Measurements from ENCODE around the gene PLEKHA1. TPM values are rescaled to one million over a fixed set of nuclear protein-coding genes. Genes with fewer than 3 reads are reported as not detected.

The PLEKHA1 gene
- 28.5 and 38.2 TPM in 2 replicates for total RNA-seq (2014; rRNA removed; shearing (Covaris generic))

DNA sequence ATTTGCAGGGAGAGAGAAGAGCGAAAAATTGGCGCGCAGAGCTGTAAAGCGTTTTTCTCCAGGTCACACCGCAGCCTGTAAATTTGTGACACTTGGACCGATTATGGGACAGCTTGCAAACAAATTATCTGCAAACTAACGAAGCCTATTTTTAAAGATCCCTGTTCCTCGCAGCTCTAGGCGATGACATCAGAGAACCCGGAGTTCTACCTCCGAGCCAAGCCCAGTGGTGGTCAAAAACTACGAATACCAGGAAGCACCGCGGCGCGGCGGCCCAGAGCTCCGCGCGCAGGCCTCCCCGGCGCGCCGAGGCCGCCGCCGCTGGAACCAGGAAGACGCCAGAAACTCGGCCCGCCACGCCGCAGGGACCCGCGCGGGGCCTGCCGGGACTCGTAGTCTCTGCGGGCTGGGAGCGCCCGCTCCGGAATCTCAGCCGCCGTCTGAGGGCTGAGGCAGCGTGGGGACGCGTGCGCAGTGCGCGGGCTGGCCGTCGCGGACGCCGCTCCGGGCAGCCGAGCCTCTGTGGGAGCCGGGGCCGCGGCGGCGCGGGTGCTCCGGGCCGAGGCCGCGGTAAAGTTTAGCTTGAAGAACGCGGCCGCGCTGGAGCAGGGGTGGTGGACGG is at the start of gene PLEKHA1:
TSS of gene PLEKHA1 (plus strand) at position 472 of the 622 bp plus-strand sequence. CDS start 18,493 bp downstream, outside the sequence.
- DNase-seq, result peak; percentile 94
- peak within 1 kb of the TSS; percentile 72 for H3K4me3 ChIP-seq (ENCODE audit: insufficient read depth, low read depth, low read length)
- no peaks in the 10 kb centered on the region for H3K36me3 ChIP-seq (replicated peaks; ENCODE audit: control insufficient read depth, insufficient read depth, low read length)
- H3K27me3 ChIP-seq (ENCODE audit: control insufficient read depth, insufficient read depth, low read length), result peaks cover 12% of the 10 kb centered on the region

DNA sequence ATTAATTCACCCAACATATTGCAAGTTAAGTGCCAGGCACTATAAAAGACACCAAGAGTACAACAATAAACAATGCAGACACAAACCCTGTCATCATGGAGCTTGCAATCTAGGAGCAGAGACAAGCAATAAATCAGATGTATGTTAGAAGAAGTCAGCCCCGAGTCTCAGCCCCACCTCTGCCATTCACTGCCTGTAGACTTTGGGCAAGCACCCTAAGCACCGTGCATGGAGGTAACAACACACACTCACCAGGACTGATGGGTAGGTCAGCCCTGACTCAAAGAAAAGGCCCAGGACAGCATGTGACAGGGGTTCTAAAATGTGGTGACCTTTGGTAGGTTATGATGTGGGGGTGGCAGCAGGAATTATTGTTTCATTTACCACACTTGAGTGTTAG is 49.3 kb upstream of the PLEKHA1 start:
- H3K36me3 ChIP-seq (replicated peaks; ENCODE audit: control insufficient read depth, insufficient read depth, low read length), result no peaks in the 10 kb centered on the region
- no peak for DNase-seq
- H3K27me3 ChIP-seq (ENCODE audit: control insufficient read depth, insufficient read depth, low read length), result no peaks in the 10 kb centered on the region
- H3K4me3 ChIP-seq (ENCODE audit: insufficient read depth, low read depth, low read length), result no peak overlapping the region

DNA sequence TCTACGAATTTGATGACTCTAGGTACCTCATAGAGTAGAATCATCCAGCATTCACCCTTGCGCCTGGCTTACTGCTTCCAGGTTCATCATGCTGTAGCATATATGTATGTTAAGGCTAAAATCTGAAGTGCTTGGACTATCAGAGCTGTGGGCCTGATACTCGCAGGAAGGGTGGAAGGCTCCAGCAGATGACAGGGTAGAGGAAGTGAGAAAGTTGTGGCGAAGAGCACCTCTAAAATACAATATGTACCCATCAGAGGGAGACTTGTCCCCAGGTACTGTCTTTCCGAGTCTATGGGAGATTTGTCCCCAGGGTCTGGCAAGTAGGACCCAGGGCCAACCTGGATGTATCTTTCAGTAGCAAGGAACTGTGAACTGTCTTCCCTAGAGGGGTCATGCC is 48.1 kb upstream of the PLEKHA1 start:
- Histone ChIP-seq H3K36me3 (replicated peaks; ENCODE audit: control insufficient read depth, insufficient read depth, low read length) (no peaks in the 10 kb centered on the region), H3K4me3 (ENCODE audit: insufficient read depth, low read depth, low read length) (no peak overlapping the region), H3K27me3 (ENCODE audit: control insufficient read depth, insufficient read depth, low read length) (no peaks in the 10 kb centered on the region)
- no peak for DNase-seq

DNA sequence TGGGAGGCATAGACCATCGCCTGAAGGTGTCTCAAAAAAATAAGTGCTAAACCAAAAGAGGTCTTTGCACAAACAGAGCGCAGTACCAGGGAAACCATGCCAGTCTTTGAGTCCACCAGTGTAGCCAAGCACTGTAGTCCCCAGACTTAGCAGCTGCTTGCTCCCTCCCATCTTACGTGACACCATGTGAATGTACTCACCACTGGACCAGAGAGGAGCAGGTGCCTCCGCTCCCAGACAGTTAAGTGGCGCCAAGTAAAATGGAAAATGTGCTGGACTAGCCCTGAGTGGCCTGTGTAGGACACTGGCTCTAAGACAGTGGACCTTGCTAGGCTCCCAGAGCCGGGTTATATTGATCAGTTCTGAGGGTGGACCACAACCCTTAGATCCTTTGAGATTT is 47.7 kb upstream of the PLEKHA1 start:
- no peak for DNase-seq
- Histone ChIP-seq H3K27me3 (ENCODE audit: control insufficient read depth, insufficient read depth, low read length) (no peaks in the 10 kb centered on the region), H3K36me3 (replicated peaks; ENCODE audit: control insufficient read depth, insufficient read depth, low read length) (no peaks in the 10 kb centered on the region), H3K4me3 (ENCODE audit: insufficient read depth, low read depth, low read length) (no peak overlapping the region)

DNA sequence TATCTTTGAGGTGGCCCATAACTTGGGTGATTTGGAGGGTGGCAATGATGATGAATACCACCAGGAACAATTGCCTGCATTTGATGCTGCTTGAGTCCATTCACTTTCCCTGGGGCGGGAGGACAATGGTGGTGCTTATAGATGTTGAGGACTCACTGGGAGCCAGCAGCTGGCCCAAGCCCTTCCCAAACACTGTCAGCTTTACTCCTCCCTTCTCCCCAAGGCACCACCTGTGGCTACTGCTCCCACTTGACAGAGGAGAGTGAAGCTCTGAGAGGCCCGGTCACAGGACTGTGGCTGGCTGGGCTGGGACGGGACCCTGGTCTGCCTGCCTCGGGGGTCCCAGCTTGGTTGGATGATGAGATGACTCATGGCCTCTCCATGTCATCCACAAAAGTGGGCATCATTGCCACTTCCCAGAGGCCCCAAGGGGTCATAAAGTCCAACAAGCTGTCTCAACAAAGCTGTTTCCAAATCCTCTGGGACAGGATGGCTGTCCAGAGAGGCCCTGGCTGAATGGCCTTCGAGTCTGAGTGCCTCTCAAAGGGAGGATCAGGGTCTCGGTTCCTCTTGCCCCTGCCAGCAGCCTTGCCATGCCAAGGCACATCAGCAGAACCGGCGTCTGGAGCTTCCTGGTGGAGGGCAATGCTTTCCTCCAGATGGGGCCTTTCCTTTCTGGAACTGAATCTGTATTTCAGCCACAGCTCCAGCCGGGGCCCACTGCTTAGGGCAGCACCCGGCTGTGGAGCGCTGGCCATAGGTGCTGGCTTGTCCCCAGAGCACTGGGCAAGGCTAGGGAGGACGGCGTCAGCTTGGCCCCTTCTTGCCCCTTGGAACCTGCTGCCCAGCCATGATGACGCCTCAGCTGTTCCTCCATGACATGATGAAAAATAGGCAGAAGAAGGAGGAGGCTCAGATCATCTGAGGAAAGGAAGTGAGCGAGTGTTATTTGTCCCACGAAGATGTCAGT is 47.0 kb upstream of the PLEKHA1 start:
- Histone ChIP-seq H3K27me3 (ENCODE audit: control insufficient read depth, insufficient read depth, low read length) (no peaks in the 10 kb centered on the region), H3K36me3 (replicated peaks; ENCODE audit: control insufficient read depth, insufficient read depth, low read length) (no peaks in the 10 kb centered on the region), H3K4me3 (ENCODE audit: insufficient read depth, low read depth, low read length) (no peak overlapping the region)
- no peak for DNase-seq

DNA sequence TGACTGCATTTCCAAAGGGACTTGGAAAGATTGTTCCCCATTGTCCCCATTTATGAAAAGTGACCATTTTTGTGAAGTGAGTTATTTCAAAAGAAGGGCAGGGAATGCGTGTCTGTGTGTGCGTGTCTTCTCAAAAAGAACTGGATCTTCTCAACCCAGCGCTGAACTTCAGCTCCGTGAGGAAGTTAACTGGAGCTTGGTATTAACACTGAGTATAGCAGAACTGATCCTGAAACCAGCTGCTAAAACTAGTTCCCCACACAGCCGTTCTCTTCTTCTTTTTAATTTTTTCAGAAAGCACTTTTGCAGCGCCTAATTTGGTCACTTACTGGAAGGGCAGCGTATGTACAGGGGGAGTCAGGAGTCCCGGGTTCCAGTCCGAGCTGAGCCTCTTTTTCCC is 45.8 kb upstream of the PLEKHA1 start:
- Histone ChIP-seq H3K4me3 (ENCODE audit: insufficient read depth, low read depth, low read length) (no peak overlapping the region), H3K36me3 (replicated peaks; ENCODE audit: control insufficient read depth, insufficient read depth, low read length) (no peaks in the 10 kb centered on the region), H3K27me3 (ENCODE audit: control insufficient read depth, insufficient read depth, low read length) (no peaks in the 10 kb centered on the region)
- DNase-seq, result no peak

DNA sequence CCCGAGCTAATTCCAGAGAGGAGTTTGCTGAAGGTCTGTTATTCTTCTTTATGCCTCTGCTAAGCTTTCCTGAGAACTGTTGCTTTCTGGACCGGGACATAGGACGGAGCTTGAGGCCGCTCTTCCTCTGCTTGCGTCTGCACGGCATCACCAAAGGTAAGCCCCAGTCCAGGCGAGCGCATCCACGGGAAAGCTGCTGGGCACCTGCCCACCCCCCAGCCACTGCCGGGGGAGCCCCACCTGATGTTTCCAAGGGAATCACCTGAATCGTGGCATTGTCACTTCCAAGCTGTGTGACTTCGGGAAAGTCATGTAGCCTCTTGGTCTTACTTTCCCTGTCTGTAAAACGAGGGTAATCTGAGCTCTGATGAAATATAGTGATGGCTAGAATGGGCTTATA is 45.1 kb upstream of the PLEKHA1 start:
- DNase-seq, result no peak
- Histone ChIP-seq H3K36me3 (replicated peaks; ENCODE audit: control insufficient read depth, insufficient read depth, low read length) (no peaks in the 10 kb centered on the region), H3K4me3 (ENCODE audit: insufficient read depth, low read depth, low read length) (no peak overlapping the region), H3K27me3 (ENCODE audit: control insufficient read depth, insufficient read depth, low read length) (no peaks in the 10 kb centered on the region)

DNA sequence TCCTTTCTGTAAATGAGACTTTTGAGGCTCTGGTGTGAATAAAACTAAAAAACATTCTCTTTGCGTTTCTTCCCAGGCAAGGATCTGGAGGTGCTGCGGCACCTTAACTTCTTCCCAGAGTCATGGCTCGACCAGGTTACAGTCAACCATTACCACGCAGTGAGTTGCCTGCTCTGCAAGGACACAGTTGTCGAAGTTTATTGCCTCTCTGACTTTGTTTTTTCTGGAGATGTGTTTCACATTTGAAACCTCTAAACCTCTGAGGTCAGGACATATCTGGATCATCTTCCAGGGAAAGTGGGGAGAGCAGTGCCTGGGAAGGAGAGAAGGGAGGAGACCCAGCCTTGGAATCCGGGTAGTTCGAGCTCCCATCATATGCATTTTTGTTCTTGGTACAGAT is 43.4 kb upstream of the PLEKHA1 start:
- no peak for DNase-seq
- Histone ChIP-seq H3K4me3 (ENCODE audit: insufficient read depth, low read depth, low read length) (no peak overlapping the region), H3K36me3 (replicated peaks; ENCODE audit: control insufficient read depth, insufficient read depth, low read length) (no peaks in the 10 kb centered on the region), H3K27me3 (ENCODE audit: control insufficient read depth, insufficient read depth, low read length) (no peaks in the 10 kb centered on the region)

DNA sequence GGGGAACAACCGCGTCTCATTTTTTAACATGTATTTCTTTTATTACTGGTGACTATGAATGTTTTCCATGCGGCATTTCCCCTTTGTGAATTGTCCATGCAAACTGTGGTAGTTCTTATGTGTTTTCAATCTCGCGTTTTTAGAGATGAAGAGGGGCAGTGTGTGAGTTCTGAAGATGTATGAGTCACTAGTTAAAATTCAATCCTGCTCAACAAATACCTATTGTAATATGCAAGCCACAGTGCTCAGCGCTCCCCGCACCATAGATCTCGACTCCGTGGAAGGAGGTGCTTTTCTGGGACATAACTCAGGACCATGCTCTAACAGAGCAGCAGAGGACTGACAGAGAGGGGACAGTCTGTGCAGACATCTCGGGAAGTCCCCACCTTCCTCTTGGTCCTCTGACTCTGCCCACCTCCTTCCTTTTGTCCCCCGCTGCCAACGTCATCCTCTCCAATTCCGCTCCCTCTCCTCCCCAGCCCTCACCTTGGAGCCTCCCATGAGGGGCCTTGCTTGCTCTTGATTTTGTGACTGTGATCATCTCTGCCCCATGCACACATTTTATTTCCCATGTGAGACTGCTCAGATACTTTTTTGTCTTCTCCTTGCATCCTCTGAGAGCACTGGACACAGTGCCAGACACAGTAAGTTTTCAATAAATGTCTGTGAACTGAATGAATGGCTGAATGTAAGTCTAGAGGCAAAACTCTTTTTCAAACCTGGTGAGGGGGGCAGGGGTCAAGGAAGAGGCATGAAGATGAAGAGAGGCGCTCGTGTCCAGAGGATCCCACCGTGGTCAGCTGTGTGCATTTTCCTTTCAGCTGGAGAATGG is 42.7 kb upstream of the PLEKHA1 start:
- Histone ChIP-seq H3K27me3 (ENCODE audit: control insufficient read depth, insufficient read depth, low read length) (no peaks in the 10 kb centered on the region), H3K36me3 (replicated peaks; ENCODE audit: control insufficient read depth, insufficient read depth, low read length) (no peaks in the 10 kb centered on the region), H3K4me3 (ENCODE audit: insufficient read depth, low read depth, low read length) (no peak overlapping the region)
- no peak for DNase-seq

DNA sequence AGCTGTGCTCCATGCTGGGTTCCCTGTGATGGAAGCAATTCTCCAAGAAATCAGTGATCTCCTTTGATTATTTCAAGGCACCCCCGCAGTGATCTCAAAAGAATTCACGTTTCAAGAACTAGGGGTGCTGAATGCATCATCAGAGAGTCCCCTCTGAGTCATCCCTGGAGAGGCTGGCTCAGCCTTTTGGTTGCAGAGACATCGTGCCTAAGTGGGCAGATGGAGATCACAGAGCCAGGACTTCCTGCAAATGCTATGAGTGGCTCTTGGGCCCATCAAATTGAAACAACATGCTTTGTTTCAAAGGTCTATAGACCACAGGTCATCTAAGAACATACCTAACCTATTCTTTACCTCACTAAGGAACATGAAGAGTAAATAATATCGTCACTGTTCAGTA is 41.5 kb upstream of the PLEKHA1 start:
- Histone ChIP-seq H3K4me3 (ENCODE audit: insufficient read depth, low read depth, low read length) (no peak overlapping the region), H3K36me3 (replicated peaks; ENCODE audit: control insufficient read depth, insufficient read depth, low read length) (no peaks in the 10 kb centered on the region), H3K27me3 (ENCODE audit: control insufficient read depth, insufficient read depth, low read length) (no peaks in the 10 kb centered on the region)
- no peak for DNase-seq

DNA sequence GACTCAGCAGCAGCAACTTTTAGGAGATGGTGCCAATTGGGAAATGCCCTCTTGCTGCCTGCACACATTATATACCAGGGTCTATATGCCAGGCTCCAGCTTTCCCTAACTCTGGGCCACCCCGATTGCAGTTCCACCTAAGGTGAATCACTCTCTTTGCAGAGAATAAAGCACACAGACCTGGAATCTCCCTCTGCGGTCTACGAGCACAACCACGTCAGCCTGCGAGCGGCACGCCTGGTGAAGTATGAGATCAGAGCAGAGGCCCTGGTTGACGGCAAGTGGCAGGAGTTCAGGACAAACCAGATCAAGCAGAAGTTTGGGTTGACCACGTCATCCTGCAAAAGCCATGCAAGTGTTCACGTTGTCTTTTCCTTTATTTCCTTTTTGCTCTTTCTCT is 38.2 kb upstream of the PLEKHA1 start:
- no peak for DNase-seq
- H3K27me3 ChIP-seq (ENCODE audit: control insufficient read depth, insufficient read depth, low read length), result no peaks in the 10 kb centered on the region
- H3K36me3 ChIP-seq (replicated peaks; ENCODE audit: control insufficient read depth, insufficient read depth, low read length), result no peaks in the 10 kb centered on the region
- no peak overlapping the region for H3K4me3 ChIP-seq (ENCODE audit: insufficient read depth, low read depth, low read length)

DNA sequence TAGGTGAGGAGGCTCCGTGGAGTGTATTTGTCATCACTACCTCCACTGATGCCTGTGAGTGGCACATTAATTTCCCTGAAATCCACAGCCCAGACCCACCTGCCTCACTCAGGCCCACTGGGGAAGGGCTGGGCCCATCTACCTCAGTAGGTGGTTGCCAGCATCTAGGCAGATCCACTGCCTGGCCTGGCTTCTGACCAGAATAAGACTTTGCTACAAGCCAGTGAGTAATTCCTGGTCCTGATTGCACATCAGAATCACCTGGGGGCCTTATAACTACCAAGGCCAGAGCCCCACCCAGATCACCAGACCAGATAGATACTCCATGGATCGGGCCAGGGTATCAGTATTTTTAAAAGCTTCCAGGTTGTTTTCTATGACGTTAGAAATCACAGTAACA is 37.5 kb upstream of the PLEKHA1 start:
- H3K36me3 ChIP-seq (replicated peaks; ENCODE audit: control insufficient read depth, insufficient read depth, low read length), result no peaks in the 10 kb centered on the region
- H3K27me3 ChIP-seq (ENCODE audit: control insufficient read depth, insufficient read depth, low read length), result no peaks in the 10 kb centered on the region
- no peak for DNase-seq
- no peak overlapping the region for H3K4me3 ChIP-seq (ENCODE audit: insufficient read depth, low read depth, low read length)

DNA sequence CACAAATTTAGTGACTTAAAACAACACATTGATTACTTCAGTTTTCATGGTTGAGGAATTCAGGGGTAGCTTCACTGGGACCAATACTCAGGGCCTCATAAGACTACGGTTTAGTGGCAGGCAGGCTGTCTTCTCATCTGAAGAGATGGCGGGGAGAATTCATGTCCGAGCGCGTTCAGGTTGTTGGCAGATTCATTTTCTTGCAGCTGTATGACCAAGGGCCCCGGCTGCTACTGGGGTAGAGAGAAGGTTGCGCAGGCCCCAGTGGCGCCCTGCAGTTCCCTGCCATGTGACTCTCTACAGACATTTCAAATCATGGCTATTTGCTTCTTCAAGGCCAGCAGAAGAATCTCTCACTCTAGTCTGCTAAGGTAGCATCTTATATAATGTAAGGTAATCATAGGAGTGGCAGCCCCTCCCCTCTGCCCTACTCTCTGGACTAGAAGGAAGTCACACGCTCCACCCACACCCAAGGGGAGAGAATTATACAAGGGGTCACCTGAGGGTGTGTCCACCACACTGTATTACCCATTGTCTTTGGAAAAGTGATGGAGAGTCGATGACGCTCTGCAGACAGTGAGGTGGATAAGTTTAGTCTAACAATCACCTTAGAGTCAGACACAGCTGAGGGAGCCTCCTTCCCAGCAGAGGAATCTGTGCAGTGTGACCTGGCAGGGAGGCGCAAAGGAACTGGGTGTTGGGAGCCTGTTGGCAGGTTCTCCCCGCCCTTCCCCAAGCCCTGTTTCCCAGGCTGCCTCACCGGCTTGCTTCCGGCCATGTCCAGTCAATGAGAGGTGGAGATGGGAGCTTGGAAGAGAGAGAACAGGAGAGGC is 35.7 kb upstream of the PLEKHA1 start:
- no peak for DNase-seq
- no peaks in the 10 kb centered on the region for H3K36me3 ChIP-seq (replicated peaks; ENCODE audit: control insufficient read depth, insufficient read depth, low read length)
- no peaks in the 10 kb centered on the region for H3K27me3 ChIP-seq (ENCODE audit: control insufficient read depth, insufficient read depth, low read length)
- no peak overlapping the region for H3K4me3 ChIP-seq (ENCODE audit: insufficient read depth, low read depth, low read length)
